AG08395 (cell line): ENCODE data around the gene CPED1.
A peak's percentile ranks its signal among the peaks of the same experiment; 100 is the strongest.
"Not testable (repeated sequence)": the region's sequence is repeated elsewhere in the genome, so short reads cannot be mapped to it uniquely, and the experiment has no call there.

Experiments
- DNase-seq: peaks from one replicate; pipeline ENCODE4 v3.0.0; 2012; ENCODE audit warnings: mixed read lengths, low spot score

The CPED1 gene

DNA sequence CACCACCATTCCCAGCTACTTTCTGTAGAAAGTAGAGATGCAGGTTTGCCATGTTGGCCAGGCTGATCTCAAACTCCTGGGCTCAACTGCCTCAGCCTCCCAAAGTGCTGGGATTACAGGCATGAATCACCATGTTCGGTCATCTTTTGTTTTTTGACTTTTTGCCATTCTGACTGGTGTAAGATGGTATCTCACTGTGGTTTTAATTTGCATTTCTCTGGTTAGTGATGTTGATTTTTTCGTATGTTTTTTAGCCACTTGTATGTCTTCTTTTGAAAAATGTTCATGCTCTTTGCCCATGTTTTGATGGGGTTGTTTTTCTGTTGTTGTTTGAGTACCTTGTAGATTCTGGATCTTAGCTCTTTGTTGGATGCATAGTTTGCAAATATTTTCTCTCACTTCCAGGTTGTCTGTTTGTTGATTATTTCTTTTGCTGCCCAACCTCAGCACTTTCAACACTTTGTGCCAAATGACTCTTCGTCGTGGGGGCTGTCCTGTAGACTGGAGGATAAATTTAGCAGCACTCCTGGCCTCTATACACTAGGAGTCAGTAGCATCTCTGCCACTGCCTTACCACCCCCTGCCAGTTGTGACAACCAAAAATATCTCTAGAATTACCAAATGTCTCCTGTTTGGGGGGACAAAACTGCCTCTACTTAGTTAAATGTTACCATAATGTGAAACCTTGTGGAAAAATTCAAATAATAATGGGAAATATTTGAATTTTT, 6.5 kb upstream of the CPED1 start:
- DNase-seq: peak; percentile 30

DNA sequence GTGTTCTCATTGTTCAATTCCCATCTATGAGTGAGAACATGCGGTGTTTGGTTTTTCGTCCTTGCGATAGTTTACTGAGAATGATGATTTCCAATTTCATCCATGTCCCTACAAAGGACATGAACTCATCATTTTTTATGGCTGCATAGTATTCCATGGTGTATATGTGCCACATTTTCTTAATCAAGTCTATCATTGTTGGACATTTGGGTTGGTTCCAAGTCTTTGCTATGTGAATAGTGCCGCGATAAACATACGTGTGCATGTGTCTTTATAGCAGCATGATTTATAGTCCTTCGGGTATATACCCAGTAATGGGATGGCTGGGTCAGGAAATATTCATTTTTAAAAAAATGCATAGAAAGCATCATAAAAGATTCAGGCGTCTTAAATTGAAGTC, 4.9 kb upstream of the CPED1 start:
- not testable (repeated sequence) for DNase-seq

DNA sequence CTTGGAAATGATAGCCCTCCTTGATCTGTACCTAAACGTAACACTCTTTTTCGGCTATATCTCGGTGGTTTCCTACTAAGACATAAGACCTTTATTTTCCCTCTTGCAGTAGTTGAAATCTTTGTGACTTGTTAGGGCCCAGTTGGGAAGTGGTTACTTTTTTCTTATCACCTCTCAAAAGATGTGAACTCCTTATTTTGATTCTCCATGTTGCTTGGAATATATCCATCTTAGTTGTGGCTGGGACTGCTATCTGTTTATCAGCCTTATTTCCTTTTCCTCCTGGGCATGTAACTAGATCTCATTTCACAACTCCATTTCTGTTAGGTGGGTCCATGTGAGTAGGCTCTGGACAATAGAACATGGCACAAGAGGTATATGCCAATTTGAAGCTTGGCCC, 4.1 kb upstream of the CPED1 start:
- DNase-seq: no peak

DNA sequence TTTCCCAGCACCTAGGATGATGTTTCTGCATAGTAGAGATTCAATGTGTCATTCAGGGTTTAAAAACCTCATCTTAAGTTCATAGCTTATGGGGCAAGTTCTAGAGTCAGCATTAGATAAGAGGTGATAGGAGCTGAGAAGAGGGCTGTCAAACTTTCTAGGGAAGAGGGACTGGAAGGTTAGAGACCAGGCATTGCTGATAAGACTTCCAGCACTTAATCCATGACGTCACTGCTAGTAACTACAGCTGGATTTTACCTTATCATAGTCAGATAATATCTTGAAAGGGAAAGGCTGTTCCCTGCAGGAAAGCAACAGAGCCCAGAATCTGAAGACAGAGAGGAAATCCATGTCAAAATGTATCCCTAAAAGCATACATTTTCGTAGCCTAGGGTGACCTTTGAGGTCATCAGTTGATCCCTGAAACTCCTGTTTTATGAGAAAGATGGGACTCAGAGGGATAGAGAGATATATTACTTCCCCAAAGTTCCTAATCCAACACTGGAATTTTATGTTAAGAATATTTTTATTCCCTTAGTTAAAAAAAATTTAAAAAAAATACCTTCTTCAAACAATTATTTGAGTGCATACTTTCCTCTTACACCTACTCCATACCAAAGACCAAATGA, 3.3 kb upstream of the CPED1 start:
- no peak for DNase-seq

DNA sequence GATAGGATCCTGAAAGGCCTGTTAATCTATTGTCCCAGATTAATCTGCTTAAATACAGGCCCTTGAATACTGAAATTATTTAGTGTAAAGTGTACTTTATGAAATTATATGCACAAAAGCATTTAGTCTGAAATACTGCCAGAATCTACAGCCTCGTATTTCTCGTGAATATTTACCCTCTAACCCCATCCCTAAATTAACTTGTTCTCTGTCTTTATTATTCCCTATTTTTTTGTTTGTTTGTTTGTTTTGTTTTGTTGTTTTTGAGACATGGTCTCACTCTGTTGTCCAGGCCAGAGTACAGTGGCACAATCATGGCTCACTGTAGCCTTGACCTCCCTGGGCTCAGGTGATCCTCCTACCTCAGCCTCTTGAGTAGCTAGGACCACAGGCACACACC, 2.7 kb upstream of the CPED1 start:
- DNase-seq: no peak

DNA sequence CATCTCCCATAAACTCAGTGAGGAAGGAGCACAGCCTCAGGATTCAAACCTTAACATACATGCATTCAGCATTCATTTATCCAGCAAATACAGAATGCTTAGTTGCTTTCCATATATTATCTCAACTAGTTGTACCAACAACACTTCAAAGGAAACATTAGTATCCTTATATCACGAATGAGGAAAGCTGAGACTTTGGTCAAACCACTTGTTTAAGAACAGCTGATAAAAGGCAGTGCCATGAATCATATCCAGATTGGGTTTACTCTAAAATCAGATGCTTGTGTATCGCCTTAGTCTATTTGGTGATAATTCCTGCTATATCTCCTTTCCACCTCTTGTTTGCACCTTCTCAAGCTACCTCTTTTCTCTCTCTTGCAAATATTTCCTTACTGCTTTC, 1.9 kb upstream of the CPED1 start:
- DNase-seq: no peak

DNA sequence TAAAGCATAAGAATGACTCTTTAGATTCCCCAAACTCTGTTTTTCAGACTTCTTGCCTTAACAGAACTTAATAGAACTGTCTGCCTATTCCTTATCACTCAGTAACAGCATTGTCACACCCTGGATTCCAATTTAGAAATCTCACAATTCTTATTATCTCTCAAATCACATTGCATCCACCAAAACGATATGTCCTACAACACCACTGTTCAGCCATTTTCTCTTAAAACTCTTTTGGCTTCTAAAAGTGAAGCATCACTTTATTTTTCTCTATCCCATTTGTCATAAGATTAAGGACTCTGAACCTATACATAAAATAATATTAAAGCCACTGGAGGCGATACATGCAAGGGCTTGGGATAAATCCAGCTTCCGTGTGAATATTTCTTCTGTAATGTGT, 1.2 kb upstream of the CPED1 start:
- no peak for DNase-seq

DNA sequence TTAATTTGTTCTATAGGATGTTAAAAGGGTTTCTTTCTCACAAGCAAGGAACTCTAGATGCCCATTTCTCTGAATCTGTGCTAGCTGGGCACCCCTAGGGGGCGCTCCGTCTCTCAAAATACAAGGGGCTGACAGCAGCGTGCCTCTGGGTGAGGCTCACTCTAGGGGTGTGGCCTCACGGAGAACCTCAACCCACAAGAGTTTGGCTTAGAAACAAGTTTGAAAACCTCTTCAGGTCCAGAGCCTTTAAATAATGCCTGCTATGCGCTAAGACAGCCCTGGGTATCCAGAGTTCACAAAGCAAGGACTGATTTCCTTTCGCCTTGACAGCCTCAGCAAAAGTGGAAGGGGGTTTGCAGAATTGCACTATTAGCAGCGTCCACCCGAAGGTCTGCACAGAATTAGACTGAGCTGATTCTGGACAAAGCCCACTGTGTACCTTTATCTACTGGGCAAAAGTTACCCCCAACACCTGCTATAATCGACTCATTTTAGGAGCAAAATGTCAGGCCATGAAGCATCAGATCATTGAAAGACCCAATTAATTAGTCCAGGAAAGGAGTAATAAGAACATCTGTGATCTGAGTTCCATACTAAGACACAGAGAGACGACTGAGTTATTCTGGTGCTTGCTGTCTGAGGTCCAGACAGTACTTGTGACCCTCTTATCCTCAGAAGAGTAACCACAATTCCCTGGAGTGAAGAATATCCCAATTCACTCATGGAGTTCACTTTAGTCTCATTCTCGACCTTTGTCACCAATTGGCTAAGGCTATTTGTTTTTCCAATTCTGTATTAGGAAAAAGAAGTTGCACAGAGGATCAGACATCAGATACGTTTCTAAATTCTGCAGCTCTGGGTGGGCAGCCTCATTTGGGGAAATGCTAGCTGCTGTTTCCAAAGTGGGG, 574 bp upstream of the CPED1 start:
- DNase-seq: peak; percentile 91

DNA sequence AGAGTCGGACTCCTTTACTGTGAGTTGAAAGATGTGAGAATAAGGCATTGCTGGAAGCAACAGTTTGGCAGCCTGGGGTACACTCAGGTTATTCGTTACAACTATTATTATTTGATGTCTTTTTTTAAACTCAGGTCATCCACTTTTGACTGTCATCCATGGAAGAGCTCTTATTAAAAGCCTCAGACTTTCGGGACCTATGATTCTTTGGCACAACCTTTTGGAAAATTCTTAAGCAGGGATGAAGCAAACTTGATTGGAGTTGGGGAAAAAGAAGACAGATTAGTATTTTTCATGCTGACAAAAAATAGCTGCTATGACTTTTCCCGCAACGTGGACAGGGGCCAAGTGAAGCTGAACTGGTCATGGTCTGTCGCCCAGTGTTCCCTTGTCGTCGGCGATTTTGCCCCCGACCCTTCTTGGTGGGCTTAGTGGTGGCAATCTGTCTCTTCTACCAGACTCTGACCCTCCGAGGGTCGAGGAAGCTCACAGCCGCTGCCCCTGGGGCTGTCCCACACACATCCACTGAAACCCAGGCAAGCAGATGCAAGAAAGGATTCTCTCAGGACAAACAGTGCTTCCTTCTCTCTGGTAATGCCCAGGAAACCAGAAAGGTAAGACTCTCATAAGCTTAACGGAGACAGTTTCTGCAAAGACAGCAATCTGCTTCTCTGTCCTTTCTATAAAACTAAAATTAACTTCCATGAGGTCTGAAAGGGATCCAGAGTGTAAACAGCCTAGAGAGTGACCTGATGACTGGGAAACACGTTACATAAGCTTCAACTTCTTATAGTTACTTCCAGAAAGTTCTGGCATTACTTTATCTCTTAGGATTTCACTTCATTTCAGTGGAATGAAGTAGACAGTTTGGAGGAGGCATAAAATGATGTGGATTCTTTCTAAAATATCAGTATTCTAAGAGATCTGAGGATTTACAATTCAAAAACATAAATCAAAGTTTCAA, 1.0 kb downstream of the CPED1 start:
- DNase-seq: no peak

DNA sequence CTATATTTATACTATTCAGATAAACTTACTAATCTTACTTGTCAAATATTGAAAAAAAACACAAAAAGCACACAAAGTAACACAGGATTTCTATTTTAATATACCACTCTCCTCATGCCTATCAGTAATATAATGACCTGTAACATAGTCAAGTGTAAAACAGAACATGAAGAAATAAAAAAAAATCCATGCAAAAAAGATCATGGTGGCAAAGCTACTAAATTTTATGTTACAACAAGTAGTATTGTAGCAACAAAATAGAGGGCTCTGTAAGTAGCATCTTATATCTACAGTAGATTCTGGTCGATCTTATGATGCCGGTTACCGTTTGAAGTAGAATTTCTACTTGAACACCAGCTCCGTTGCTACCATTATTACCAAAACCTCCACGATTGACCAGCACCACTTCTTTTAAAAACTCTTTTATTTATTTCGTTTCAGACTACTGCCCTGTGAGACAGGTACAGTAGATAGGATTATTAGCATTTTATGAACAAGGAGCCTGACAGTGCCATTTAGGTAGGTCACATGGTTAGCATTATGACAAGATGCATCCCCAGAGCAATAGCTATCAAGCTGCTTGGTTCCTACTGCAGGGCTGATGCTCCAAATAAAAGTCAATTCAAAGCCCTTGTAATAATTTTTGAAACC, 2.1 kb downstream of the CPED1 start:
- no peak for DNase-seq

DNA sequence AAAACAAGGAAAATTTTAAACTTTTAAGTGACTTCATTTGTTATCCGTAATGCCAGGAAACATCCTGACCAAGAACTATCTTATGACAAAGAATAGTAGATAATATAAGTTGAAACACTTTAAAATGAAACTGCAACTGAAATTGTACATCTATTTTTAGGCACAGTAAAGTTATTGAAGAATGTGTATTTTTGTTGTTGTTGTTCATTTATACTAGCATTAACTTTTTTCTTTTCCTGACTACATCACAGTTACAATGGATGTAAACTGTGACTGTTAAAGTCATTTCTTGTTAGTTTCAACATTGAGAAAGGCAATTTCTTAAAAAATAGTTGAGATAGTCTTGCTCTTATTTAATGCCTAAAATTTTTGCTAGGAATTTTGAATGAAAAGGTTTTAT, 2.6 kb downstream of the CPED1 start:
- no peak for DNase-seq

DNA sequence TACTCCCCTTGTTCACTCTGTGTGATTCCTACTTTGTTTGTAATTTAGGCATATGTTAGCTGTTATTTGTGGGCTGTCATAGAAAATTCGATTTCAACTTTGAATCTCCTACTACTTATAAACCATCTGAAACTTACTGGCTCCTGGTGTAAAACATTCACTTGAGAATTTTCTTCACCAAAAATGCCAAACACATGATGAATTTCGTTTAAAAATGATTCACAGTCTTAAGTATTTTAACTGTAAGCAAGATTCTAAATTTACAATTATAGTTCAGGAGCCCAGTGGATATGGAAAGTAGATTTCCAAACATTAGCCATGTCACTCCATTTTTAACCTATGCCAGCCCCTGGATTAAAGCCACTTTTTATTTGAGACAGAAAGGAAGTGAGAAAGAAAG, 3.1 kb downstream of the CPED1 start:
- DNase-seq: peak; percentile 7

DNA sequence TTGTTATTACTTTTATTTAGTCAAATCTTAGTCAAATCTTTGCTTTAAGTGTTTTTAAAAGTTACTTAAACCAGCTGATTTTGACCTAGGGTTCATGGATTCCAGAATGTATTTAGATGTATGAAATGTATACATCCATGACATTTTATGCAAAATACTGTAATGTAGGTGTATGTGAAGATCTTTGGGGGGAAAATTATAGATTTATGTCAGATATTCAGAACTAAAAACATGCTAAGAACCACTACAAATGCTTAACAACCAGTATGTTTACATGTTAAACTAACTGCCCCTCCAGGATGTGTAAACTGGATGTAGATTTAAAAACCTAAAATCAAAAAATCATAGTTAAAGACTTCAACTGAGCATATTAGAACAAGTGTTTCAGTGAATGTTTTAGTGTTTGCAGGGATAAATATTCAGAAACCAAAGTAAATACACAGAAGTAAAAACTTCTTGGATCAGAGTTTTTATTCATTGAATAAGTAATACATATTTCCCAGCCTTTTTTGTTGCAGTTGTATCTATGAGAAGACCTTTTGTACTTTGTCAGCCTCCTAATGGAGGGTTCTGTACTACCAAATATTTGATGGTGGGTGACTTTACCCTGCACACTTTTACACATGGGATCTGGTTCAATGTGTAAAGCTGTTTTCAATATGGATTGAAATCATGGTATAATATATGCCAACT, 3.9 kb downstream of the CPED1 start:
- DNase-seq: no peak

DNA sequence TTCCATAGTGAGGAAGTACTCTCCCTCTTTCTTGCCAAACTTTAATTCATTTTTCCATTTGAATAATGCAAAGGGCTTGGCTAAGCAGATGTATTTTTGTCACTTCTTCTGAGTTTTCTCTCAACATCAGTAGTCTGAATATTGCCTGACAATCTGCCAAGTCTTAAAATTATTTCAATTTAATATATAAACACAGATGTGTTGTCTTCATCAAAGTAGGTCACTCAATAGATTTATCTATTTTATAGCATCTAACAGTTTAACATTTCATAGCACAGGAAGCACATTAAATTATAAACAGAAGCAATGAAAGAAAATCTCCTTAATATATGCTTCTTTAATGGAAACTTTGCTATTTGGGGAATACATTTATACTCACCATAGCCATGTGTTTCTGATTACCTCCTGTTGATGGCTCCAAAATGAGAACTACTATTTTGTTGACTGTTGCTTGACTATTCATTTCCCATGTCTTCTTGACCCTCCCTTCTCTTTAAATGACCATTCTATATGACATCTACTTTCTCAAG, 4.5 kb downstream of the CPED1 start:
- DNase-seq: no peak

DNA sequence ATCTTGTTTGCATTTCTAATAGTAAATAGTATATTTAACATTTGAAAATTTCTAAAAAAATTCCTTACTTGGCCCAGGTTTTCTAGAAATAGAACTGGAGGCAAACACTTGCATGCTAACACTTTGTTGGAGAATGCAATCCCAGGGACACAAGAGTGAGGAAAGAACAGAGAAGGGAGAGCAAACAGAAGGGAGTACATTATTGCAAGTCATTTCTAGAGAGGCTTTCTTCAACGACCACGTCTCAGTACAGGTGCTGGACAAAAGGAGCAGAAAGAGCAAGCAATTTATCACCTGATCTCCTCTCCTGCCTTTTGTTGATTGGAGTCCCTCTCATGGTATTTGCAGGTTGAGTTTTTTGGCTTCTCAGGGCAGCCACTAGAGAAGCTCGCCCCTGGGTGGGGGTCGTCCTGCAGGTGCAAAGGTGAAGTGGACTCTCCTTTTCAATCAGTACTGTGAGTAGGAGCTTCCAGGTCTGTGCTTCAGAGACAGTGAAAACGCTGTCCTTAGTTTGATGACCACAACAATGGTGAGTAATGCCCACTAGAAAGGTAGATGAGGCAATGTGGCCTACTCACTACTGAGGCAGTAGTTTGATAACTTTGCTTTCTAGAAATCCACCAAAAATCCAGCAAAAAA, 5.2 kb downstream of the CPED1 start:
- peak; percentile 47 for DNase-seq

DNA sequence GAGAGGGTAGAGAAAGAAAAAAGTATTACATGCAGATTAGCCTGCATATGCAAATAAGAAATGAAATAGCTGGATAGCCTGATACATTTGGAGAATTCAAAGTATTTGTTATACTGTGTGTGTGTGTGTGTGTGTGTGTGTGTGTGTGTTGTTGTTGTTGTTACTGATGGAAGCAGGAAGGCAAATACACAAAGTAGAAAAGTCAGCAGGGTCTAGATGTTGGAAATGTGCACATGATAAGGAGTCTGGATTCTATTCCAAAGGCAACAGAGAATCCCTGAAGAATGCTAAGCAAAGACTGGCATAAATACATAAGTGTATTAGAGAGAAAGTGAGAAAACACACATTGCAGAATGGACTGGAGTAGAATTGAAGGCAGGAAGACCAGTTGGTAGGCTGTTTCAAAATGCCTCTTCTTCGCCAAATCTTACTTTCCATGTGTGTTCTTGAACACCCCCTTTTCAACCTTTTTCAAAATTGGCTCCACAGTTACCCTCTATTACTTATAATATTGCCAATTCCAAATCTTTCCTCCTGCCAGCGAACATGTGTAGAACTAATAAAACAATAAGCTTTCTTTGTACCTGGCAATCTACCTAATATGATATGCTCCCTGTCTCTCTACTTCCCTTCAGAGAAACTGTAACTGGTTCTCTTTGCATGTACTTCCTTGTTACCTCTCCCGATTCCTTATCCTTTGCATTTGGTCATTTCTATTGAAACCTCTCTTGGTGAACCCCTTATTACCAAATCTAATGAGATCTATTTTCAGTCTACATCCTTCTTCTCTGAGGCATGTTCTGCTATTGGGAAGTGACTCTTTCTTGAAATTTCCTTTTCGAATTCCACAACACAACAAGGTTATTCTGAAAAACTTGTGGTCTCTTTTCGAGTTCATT, 6.2 kb downstream of the CPED1 start:
- no peak for DNase-seq

DNA sequence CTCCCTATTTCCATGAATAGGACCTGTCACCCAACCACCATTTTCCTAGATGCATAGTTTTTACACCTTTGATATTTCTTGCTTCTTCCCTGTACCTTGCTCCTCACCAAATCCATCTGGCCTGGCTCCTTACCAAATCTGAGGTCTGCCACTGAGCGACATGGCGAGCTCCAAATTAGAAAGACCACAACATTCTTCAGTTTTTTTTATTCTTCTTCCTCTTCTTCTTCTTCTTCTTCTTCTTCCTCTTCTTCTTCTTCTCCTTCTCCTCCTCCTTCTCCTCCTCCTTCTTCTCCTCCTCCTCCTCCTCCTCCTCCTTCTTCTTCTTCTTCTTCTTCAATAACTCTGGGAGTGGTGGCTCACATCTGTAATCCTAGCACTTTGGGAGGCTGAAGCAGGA, 7.1 kb downstream of the CPED1 start:
- no peak for DNase-seq

DNA sequence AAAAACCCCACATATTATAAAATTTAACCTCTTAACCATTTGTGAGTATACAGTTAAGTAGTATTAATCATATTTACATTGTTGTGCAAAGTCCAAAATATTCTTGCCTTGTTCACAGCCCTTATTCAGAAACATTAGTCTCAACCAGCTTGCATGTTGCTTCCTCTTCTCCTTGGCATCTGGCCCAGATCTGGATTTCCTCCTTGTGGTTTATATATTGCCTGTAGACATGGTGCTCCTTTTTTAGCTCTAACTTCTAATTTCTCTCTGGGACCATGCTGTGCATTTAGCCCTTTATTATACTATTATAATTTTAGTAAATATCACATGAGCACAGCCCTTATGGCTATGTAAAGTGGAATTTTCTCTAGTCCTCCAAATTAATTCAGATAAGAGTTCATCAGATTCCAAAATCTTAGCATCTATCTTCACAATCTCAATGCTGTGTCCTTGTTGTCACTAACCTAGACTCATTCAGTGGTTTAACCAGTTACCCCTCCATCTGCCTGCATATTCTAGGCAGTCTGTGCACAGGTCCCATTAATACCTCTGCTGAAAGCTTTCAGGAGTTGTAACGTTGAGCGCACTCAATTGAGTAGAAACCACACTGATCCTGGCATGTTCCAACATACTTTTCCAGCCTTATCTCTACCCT, 7.9 kb downstream of the CPED1 start:
- DNase-seq: peak; percentile 81
